GM21529 (cell line): ENCODE measurements around the gene PRSS56.

Experiments used
- ATAC-seq: cut with Tn5 transposase; IDR thresholded peaks from one replicate; pipeline ENCODE4 v1.9.1; 2021; ENCODE audit not compliant: unreplicated experiment

PRSS56 gene

DNA sequence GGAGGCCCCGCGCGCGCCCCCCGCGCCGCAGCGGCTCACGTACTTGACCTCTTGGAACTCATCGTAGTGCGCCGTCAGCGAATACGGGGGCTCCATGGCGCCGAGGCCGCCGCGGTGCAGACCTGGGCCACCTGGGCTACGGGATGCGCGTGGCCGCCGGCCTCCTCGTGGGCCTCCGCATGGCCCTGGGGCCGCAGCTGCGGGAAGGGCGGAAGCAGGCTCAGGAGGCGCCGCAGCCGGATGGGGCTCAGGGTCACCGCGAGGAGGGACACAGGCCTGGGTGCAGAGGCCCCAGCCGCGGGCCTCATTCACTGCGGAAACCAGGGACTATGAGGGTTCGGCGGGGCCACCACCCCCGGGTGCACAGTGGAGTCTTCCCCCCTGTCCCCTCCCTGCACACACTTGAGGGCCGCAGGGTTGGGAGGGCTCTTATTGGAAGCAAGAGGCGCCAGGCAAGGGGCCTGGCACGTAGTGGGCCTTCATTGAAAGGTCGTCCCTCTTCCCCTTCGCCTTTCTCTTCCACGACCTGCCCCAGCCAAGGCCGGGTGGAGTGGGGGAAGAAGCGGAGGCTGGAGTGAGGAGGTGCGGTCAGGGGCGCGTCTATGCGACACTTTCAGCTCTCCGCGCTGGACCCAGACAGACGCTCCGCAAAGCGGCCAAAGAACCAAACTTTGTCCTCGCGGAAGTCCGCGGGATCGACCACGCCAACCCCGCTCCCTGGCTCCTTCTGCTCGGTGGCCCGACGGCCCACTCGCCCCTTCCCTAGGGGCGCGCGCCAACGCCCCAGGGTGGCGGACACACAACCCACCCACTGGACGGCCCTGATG, 33.4 kb upstream of the PRSS56 start:
- no peak for ATAC-seq

- ATAC-seq = no peak
These were observed 32.6 kb upstream of the PRSS56 start, which contains the start of gene ECEL1 for GRCh38 chr2:232487385-232488096. Gene ECEL1, minus strand, starts transcription at chr2:232487834. Its CDS starts 1,181 bp downstream, at chr2:232486653.

- ATAC-seq = no peak
These were observed 32.0 kb upstream of the PRSS56 start for GRCh38 chr2:232488097-232488711.

DNA sequence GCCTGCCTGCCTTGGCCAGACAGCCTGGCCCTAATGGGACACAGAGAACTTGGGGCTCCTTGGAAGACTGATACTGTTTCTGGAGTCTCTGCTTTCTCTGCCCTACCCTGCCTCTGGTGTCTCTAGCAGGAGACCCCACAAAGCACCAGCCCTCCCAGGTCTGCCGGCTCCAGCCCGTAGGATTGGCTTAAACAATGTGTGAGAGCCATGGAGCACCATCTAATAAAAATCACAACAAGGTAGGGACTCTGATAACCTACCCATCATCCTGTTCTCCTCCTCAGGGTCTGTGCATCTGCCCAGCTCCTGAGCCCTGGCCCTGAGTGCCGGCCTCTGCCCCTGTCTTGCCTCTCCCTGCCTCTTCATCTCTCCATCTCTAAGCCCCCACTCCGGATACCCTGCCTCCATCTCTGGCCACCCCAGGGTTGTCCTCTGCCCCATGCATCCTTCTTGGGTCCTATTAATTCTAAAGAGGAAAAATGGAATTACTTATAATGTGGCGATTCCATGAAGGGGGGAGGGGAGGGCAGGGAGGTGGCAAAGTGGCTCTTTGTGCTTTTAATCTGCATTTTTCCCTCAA, 31.4 kb upstream of the PRSS56 start:
- no peak for ATAC-seq

GRCh38 chr2:232489516-232490220, 30.5 kb upstream of the PRSS56 start:
- ATAC-seq = no peak

DNA sequence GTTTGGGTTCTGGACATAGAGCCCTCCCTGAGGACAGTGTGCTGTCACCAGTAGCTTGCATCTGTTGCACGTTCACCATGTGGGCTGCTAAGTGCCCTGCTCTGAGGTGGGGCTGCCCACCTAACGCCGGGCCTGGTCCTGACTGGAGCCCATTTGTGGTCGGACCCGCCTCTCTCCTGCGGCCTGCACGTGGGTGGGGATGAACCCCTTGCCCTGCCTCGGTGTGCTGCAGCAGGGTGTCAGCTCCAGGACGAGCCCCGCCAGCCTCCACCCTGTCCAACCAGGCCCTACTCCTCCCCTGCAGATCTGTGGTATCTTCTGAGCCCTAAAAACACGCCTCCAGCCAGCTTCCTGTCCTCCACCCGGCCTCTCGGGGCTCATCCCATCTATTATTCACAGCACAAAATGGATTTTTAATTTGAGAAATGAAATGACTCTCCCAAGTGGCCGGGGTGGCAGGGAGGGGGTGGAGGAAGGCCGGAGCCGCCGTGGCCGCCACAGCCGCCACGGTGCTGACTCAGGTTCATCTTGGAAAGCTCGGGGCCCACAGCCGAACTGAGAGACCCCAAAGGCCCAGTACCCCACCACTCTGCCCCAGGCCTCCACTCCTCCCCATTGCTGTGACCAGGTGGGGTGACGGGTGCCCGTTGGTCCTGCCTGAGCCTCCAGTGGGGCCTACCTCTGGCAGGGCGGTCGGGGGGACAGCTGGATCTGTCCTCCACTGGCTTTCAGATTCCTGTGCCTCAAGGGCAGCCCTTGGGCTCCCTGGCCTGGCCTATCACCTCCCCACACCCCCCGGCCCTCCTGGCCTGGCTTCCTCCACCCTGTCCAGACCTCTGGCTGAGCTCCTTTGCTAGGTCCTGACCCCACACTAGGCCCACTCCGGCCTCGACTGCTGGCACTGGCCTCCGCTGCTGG, 29.7 kb upstream of the PRSS56 start:
- no peak for ATAC-seq

- no peak for ATAC-seq
These were observed 28.9 kb upstream of the PRSS56 start for GRCh38 chr2:232491139-232491780.

DNA sequence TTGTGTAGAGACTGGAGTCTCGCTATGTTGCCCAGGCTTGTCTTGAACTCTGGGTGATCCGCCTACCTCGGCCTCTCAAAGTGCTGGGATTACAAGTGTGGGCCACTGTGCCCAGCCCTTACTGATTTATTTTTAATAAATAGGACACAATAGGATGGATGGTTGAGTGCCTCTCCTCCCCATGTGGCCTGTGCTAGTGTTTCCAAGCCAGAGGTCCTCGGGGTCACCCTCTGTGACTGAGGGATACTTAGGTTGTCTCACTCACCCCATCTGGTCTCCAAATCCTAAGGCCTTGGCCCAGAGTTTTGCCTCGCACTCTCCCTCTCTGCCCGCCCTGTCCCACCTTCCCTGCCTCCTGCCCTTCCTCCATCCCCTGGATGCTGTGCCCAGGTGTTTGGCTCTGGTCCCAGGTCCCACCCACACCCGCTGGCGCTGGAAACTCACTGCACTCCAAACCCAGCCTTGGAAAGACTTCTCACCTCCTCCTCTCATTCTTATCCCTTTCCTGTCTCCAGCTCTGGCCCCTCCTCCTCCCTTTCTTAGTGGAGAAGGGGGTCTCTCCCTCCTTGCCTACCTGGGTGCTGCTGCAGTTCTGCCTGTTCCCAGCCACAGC, 27.8 kb upstream of the PRSS56 start:
- no peak for ATAC-seq

GRCh38 chr2:232492963-232493700, 27.1 kb upstream of the PRSS56 start:
- no peak for ATAC-seq

DNA sequence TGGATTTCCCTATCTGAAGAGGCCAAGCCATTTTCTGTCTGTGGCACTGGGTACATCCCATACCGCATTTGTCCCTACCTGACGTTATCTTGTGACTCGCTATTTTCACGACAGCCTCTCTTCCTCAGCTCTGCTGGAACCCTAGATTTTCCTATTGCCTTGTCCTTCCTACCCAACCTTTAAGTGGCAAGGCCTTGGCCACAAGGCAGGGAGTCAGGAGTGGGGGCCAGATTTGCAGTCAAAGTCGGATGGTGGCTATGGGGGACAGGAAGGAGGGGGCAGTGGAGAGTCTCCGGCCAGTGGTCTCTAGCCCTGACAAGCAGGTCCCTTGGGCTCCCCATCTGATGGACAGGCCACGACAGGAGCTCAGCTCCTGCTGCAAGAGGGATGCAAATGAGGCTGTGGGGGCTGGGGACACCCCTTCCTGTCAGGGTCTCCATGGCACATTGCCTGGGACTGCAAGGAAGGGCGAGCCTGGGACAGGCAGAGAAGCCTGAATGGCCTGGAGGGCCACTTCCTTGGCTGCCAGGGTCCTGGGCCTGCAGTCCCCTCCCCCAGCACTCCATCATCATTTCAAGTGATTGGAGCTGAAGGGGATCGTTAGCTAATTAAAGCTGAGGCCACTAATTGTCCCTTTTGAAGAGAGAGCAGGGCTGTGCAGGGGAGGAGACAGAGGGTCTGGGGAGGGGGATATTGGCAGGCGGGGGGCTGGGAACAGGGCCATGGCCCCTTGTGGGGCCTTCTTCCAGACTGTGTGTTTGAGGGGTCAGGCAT, 26.3 kb upstream of the PRSS56 start:
- no peak for ATAC-seq

- ATAC-seq = no peak
These were observed 25.6 kb upstream of the PRSS56 start for GRCh38 chr2:232494542-232494941.

DNA sequence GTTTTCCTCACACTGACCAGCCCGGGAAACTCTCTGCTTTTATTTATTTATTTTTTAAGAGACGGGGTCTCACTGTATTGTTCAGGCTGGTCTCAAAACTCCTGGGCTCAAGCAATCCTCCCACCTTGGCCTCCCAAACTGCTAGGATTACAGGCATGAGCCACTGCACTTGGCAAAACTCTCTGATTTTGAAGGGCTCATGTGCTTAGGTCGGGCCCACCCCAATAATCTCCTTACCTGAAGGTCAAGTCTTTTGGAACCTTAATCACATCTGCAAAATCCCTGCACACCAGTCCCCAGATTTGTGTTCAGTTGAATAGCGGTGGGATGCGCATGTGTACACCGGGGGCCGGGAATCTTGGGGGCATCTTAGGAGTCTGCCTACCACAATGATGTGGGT, 24.9 kb upstream of the PRSS56 start:
- no peak for ATAC-seq

GRCh38 chr2:232496501-232497270, 23.5 kb upstream of the PRSS56 start:
- ATAC-seq = no peak

DNA sequence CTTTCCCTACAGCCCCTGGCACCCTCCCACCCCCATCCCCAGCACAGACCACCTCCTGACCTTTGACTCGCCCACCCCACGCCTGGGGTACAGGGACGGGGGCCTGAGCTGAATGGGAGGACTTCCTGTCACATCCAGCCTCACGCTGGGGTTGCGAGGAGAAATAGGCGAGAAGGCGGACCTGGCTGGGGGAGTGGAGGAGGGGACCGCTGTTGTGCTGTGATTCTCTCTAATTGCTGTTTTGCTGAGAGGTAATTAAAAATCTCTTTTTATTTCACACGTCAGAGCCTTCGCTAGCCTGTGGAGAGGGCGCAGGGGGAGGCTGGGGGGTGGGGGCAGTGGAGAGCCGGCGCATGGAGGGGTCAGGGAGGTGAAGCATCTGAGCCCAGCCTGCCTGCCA, 22.8 kb upstream of the PRSS56 start:
- ATAC-seq = no peak

DNA sequence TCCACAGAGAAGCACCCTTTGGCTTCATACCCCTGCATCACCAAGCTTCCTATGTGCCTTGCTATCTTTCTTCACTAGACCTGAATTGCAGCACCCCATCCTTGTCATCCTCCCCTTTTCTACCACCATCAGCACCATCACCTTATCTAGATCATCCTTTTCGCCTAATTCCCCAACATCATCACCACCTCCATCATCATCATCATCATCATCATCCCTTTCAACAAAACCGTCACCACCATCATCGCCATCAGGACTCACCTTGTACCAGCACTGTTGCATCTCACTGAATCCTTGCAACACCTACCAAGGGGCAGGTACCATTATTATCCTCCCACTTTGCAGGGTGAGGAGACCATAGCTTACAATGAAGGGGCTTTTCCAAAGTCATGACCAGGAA, 21.7 kb upstream of the PRSS56 start:
- no peak for ATAC-seq

GRCh38 chr2:232501331-232501771, 18.8 kb upstream of the PRSS56 start:
- no peak for ATAC-seq
